Type B pancreatic cell (in vitro differentiated cells): Measurements from ENCODE around the gene HADH. TPM values are rescaled to one million over a fixed set of nuclear protein-coding genes. Genes with fewer than 3 reads are reported as not detected.
A peak's percentile ranks its signal among the peaks of the same experiment; 100 is the strongest.

Experiments used
- DNase-seq: peaks from one replicate; pipeline ENCODE4 v3.0.0; 2021; ENCODE audit warnings: mixed read lengths; ENCODE audit not compliant: unreplicated experiment; ENCODE audit errors: extremely low spot score
- H3K27ac Mint-ChIP-seq: 2 replicates; pipeline ENCODE4 v1.8.0; 2021; ENCODE audit warnings: mild to moderate bottlenecking, mixed read lengths
- H3K27me3 Mint-ChIP-seq: 2 replicates; pipeline ENCODE4 v1.8.0; 2021; ENCODE audit warnings: mixed read lengths
- H3K36me3 Mint-ChIP-seq: 2 replicates; pipeline ENCODE4 v1.8.0; 2021; ENCODE audit warnings: mixed read lengths
- H3K4me1 Mint-ChIP-seq: one replicate; pipeline ENCODE4 v1.8.0; 2021; ENCODE audit warnings: mixed read lengths; ENCODE audit not compliant: unreplicated experiment
- H3K4me3 Mint-ChIP-seq: 2 replicates; pipeline ENCODE4 v1.8.0; 2021; ENCODE audit warnings: mild to moderate bottlenecking, mixed read lengths
- H3K9me3 Mint-ChIP-seq: 2 replicates; pipeline ENCODE4 v1.8.0; 2021; ENCODE audit warnings: mixed read lengths
- CTCF ChIP-seq: fragments of 200-600 bp; sonication (generic); conservative IDR thresholded peaks from 2 replicates; pipeline ENCODE4 v1.5.0; 2021; ENCODE audit warnings: antibody characterized with exemption, mild to moderate bottlenecking
- long read RNA-seq: library from polyadenylated mRNA; unstranded; transcript quantifications from one replicate; pipeline ENCODE4 v2.0.0, GENCODE V29; 2020
- total RNA-seq: library from RNA; stranded (reverse); gene quantifications from 2 replicates; pipeline ENCODE4 v1.2.1, GENCODE V29; 2021; ENCODE audit warnings: low replicate concordance

HADH gene
- 41.8 and 68.5 TPM in 2 replicates for total RNA-seq
- long read RNA-seq, full-length matches to known transcripts = 157 of 178 reads
- long read RNA-seq, partial matches to known transcripts = 19 of 178 reads
- long read RNA-seq, other reads (novel, unspliced or antisense) = 2 of 178 reads

DNA sequence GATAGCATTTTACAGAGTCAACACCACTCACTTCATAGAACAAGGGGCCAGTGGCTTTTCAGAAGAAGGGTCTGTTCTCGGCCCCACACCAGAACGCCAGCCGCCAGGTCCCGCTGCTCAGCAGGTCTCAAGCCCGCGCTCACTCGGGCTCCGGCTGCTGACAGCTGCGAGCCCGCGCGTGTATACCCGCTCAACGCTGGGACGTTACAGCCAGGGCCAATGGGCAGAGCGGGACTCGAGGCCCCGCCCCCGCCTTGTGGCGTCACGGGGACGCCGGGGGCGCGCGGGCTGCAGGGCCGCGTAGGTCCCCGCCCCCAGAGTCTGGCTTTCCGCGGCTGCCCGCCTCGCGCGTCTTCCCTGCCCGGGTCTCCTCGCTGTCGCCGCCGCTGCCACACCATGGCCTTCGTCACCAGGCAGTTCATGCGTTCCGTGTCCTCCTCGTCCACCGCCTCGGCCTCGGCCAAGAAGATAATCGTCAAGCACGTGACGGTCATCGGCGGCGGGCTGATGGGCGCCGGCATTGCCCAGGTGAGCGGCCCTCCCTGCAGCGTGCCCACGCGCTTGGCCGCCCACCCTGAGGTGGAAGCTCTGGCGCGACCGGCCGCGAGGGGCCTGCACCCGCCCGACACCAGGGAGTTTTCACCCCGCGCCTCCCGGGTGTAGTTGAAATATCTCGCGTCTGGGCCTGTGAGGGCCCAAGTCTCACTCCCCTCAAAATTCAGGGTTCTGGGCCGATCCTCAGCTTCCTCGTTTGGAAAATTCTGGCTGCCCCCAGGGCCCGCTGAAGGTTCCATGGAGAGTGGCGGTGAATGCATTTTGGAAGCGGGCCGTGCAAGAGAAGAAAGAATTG is at the start of gene HADH:
Gene HADH, plus strand, starts transcription at position 353 of the 850 bp plus-strand sequence. Its CDS starts 44 bp downstream, at position 397.
- TF ChIP-seq CTCF = no peak
- peaks cover 5% of the 10 kb centered on the region for H3K36me3 Mint-ChIP-seq
- peak; percentile 95 for DNase-seq
- peaks cover 26% of the 10 kb centered on the region for H3K4me1 Mint-ChIP-seq
- H3K4me3 Mint-ChIP-seq = peak within 1 kb of the TSS; percentile 93
- H3K9me3 Mint-ChIP-seq = no peaks in the 10 kb centered on the region
- peak within 1 kb of the TSS; percentile 73 for H3K27ac Mint-ChIP-seq
- peaks cover 5% of the 10 kb centered on the region for H3K27me3 Mint-ChIP-seq

DNA sequence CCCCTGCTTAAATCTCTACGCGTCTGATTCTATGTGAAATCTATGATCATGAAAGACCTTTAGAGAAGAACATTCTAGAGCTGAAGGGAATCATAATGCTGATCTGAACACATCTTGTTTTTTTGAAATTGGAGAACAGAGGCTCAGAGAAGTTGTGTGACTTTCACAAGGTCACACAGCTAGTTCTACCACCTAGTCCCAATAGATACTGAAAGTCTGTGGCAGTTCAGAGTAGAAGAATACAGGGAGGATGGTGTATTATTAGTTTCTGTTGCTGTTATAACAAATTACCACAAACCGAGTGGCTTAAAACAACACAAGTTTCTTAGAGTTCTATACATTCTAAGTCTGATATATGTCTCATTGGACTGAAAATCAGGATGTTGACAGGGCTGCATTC is 43.9 kb upstream of the HADH start:
- Mint-ChIP-seq H3K4me3 (no peak overlapping the region), H3K36me3 (peaks cover 10% of the 10 kb centered on the region), H3K4me1 (no peaks in the 10 kb centered on the region), H3K27me3 (no peaks in the 10 kb centered on the region), H3K9me3 (no peaks in the 10 kb centered on the region), H3K27ac (no peak overlapping the region)
- TF ChIP-seq CTCF = no peak
- no peak for DNase-seq

DNA sequence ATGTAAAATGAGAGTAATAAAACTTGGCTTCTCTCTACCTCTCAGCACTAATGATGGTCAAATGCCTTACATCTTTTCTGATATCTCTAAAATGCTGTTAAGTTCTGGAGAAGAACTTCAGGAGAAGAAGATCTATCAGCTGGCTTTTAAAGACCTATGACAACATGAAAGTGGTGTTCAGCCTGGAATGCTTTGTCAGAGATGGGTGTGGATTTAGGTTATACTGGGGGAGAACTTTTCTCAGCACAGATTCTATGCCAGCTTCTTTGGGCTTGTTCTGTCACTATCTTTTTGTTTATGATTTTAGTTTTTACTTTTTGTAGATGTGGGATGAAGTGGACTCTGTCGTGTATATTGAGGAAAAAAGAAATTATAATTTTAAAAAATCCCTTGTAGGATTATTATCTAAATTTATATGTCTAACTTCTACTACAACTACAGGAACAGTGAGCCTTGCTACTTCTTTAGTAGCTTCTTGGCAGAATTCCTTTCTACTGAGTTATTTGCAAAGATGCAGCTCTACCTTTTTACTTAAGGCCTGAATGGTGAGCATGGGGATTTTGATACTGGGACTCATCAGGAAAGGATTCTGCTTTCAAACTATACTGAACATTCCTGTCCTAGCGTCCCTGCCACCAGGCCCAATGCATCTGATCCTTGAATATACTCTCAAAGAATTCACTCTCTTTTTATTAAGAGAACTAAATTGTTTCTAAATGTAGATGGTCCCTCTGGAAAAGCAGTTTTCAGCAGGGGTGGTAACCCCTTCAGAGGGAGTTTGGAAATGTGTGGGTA is 38.7 kb upstream of the HADH start:
- Mint-ChIP-seq H3K36me3 (peaks cover 7% of the 10 kb centered on the region), H3K27me3 (no peaks in the 10 kb centered on the region), H3K4me1 (no peaks in the 10 kb centered on the region), H3K27ac (no peak overlapping the region), H3K4me3 (no peak overlapping the region), H3K9me3 (peaks cover under 1% of the 10 kb centered on the region)
- no peak for TF ChIP-seq CTCF
- no peak for DNase-seq

- Mint-ChIP-seq H3K4me1 (no peaks in the 10 kb centered on the region), H3K27me3 (no peaks in the 10 kb centered on the region), H3K4me3 (no peak overlapping the region), H3K9me3 (peaks cover 6% of the 10 kb centered on the region), H3K36me3 (peaks cover 8% of the 10 kb centered on the region), H3K27ac (no peak overlapping the region)
- TF ChIP-seq CTCF = no peak
- no peak for DNase-seq
Observed at GRCh38 chr4:107951551-107951950, 38.1 kb upstream of the HADH start.

GRCh38 chr4:107956011-107956410 is 33.7 kb upstream of the HADH start:
- Mint-ChIP-seq H3K9me3 (peaks cover 6% of the 10 kb centered on the region), H3K4me3 (no peak overlapping the region), H3K36me3 (peaks cover 4% of the 10 kb centered on the region), H3K4me1 (no peaks in the 10 kb centered on the region), H3K27ac (no peak overlapping the region), H3K27me3 (peaks cover 4% of the 10 kb centered on the region)
- DNase-seq = no peak
- TF ChIP-seq CTCF = no peak
